ENCODE results near the gene FAM110C.

DNA sequence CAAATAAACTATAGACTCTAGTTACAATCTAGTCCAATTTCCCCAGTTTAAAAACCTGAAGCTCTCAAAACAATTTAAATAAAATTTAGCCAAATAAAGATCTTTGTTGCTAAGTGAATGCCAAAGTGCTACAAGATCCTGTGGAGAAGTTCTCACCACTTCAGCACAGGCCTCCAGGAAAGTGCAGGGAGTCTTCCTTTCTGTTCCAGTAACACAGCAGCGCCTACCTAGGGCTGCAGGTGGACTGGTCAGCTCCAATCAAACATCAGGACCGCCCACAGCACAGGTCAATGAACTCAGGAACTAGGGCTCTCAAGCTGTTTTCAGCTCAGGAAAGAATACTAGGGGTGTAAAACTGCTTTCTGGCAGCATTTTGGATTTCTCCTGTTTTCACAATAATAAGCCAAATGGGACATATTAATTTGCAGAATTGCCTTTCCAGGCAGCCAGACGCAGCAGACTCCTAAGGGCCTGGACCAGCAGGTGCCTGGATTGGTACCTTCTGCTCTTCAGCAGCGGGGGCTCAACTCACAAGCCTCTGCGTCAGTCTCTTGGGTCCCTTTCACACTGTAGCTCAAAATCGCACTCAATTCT, 1.5 kb downstream of the FAM110C start:
- TF ChIP-seq, protein P1, sequence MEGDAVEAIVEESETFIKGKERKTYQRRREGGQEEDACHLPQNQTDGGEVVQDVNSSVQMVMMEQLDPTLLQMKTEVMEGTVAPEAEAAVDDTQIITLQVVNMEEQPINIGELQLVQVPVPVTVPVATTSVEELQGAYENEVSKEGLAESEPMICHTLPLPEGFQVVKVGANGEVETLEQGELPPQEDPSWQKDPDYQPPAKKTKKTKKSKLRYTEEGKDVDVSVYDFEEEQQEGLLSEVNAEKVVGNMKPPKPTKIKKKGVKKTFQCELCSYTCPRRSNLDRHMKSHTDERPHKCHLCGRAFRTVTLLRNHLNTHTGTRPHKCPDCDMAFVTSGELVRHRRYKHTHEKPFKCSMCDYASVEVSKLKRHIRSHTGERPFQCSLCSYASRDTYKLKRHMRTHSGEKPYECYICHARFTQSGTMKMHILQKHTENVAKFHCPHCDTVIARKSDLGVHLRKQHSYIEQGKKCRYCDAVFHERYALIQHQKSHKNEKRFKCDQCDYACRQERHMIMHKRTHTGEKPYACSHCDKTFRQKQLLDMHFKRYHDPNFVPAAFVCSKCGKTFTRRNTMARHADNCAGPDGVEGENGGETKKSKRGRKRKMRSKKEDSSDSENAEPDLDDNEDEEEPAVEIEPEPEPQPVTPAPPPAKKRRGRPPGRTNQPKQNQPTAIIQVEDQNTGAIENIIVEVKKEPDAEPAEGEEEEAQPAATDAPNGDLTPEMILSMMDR (IDR thresholded peaks at IDR 0.05 in 8 of 11, conservative IDR thresholded peaks at IDR 0.05 in 3 of 11) = no peak
- no peak for TF ChIP-seq POLR2A (IDR thresholded peaks at IDR 0.05)
- no peak for TF ChIP-seq POLR2AphosphoS5 (IDR thresholded peaks at IDR 0.05)

All from spleen (tissue), 7 donors.